ENCODE data around the gene GMFB. TPM values are rescaled to one million over a fixed set of nuclear protein-coding genes. Genes with fewer than 3 reads are reported as not detected.

The GMFB gene
- total and polyA plus RNA-seq, 10 of the 15 experiments (the other 5 are each of a cell fraction or from before 2014, with no cell fraction given), result 29.3 to 71.0 (median 50.8) TPM

DNA sequence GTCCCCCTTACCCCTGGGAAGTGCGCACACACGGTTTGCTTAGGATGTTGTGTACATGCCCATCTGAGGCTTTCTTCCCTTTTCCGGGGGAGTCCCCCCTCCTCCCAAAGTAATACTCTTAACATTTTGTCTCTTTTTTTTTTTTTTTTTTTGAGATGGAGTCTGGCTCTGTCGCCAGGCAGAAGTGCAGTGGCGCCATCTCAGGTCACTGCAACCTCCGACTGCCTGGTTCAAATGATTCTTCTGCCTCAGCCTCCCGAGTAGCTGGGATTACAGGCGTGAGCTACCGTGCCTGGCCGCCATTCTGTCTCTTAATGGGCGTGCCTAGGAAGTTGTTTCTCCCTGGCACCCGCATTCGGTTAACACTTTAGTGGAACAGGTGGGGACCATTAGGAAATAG, 4.5 kb upstream of the GMFB start (continued):
- TF ChIP-seq, protein P1, sequence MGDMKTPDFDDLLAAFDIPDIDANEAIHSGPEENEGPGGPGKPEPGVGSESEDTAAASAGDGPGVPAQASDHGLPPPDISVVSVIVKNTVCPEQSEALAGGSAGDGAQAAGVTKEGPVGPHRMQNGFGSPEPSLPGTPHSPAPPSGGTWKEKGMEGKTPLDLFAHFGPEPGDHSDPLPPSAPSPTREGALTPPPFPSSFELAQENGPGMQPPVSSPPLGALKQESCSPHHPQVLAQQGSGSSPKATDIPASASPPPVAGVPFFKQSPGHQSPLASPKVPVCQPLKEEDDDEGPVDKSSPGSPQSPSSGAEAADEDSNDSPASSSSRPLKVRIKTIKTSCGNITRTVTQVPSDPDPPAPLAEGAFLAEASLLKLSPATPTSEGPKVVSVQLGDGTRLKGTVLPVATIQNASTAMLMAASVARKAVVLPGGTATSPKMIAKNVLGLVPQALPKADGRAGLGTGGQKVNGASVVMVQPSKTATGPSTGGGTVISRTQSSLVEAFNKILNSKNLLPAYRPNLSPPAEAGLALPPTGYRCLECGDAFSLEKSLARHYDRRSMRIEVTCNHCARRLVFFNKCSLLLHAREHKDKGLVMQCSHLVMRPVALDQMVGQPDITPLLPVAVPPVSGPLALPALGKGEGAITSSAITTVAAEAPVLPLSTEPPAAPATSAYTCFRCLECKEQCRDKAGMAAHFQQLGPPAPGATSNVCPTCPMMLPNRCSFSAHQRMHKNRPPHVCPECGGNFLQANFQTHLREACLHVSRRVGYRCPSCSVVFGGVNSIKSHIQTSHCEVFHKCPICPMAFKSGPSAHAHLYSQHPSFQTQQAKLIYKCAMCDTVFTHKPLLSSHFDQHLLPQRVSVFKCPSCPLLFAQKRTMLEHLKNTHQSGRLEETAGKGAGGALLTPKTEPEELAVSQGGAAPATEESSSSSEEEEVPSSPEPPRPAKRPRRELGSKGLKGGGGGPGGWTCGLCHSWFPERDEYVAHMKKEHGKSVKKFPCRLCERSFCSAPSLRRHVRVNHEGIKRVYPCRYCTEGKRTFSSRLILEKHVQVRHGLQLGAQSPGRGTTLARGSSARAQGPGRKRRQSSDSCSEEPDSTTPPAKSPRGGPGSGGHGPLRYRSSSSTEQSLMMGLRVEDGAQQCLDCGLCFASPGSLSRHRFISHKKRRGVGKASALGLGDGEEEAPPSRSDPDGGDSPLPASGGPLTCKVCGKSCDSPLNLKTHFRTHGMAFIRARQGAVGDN (IDR thresholded peaks at IDR 0.05), result no peak
- no peak for TF ChIP-seq KAT2A (conservative IDR thresholded peaks at IDR 0.05; ENCODE audit: control insufficient read depth, low read depth, low read length)
- TF ChIP-seq, protein P2, sequence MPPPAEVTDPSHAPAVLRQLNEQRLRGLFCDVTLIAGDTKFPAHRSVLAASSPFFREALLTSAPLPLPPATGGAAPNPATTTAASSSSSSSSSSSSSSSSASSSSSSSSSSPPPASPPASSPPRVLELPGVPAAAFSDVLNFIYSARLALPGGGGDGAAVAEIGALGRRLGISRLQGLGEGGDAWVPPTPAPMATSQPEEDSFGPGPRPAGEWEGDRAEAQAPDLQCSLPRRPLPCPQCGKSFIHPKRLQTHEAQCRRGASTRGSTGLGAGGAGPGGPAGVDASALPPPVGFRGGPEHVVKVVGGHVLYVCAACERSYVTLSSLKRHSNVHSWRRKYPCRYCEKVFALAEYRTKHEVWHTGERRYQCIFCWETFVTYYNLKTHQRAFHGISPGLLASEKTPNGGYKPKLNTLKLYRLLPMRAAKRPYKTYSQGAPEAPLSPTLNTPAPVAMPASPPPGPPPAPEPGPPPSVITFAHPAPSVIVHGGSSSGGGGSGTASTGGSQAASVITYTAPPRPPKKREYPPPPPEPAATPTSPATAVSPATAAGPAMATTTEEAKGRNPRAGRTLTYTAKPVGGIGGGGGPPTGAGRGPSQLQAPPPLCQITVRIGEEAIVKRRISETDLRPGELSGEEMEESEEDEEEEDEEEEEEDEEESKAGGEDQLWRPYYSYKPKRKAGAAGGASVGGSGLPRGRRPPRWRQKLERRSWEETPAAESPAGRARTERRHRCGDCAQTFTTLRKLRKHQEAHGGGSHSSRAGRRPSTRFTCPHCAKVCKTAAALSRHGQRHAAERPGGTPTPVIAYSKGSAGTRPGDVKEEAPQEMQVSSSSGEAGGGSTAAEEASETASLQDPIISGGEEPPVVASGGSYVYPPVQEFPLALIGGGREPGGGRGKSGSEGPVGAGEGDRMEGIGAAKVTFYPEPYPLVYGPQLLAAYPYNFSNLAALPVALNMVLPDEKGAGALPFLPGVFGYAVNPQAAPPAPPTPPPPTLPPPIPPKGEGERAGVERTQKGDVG (CRISPR knock-in tag; IDR thresholded peaks at IDR 0.05), result no peak
- no peak for TF ChIP-seq NR2F1 (conservative IDR thresholded peaks at IDR 0.05)
- TF ChIP-seq BCL3 (IDR thresholded peaks at IDR 0.05; ENCODE audit: borderline replicate concordance, insufficient read depth, low read depth, low read length, poor library complexity, severe bottlenecking), result no peak
- no peak for TF ChIP-seq GABPA (IDR thresholded peaks at IDR 0.05; ENCODE audit: low read depth)
- TF ChIP-seq, protein P3, sequence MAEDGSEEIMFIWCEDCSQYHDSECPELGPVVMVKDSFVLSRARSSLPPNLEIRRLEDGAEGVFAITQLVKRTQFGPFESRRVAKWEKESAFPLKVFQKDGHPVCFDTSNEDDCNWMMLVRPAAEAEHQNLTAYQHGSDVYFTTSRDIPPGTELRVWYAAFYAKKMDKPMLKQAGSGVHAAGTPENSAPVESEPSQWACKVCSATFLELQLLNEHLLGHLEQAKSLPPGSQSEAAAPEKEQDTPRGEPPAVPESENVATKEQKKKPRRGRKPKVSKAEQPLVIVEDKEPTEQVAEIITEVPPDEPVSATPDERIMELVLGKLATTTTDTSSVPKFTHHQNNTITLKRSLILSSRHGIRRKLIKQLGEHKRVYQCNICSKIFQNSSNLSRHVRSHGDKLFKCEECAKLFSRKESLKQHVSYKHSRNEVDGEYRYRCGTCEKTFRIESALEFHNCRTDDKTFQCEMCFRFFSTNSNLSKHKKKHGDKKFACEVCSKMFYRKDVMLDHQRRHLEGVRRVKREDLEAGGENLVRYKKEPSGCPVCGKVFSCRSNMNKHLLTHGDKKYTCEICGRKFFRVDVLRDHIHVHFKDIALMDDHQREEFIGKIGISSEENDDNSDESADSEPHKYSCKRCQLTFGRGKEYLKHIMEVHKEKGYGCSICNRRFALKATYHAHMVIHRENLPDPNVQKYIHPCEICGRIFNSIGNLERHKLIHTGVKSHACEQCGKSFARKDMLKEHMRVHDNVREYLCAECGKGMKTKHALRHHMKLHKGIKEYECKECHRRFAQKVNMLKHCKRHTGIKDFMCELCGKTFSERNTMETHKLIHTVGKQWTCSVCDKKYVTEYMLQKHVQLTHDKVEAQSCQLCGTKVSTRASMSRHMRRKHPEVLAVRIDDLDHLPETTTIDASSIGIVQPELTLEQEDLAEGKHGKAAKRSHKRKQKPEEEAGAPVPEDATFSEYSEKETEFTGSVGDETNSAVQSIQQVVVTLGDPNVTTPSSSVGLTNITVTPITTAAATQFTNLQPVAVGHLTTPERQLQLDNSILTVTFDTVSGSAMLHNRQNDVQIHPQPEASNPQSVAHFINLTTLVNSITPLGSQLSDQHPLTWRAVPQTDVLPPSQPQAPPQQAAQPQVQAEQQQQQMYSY (CRISPR knock-in tag; IDR thresholded peaks at IDR 0.05), result no peak
- TF ChIP-seq NFIC (IDR thresholded peaks at IDR 0.05; ENCODE audit: low read depth, low read length), result no peak
